Measurements from ENCODE around the gene PDE4D. TPM values are rescaled to one million over a fixed set of nuclear protein-coding genes. Genes with fewer than 3 reads are reported as not detected.

PDE4D gene
- total RNA-seq, 4 donors from 2014 or later = 14.7 to 36.3 (median 24.7) TPM

GRCh38 chr5:58934629-58935097, 958.9 kb downstream of the PDE4D start:
- WGBS, 2 donors = 45 to 47% methylated on average over 3 of the region's 3 CpGs
- TF ChIP-seq POLR2A (IDR thresholded peaks at IDR 0.05) (no peak), CTCF (IDR thresholded peaks at IDR 0.05) (no peak)
- intact Hi-C loops (cut with DNase I) = no loop called here

GRCh38 chr5:58933891-58934628, 959.5 kb downstream of the PDE4D start:
- TF ChIP-seq POLR2A (IDR thresholded peaks at IDR 0.05) (no peak), CTCF (IDR thresholded peaks at IDR 0.05) (no peak)
- DNase-seq = no peak
- intact Hi-C loops (cut with DNase I) = no loop called here
- Histone ChIP-seq H3K4me3 (replicated peaks in 1 of 3) (no peak overlapping the region), H3K27ac (no peak overlapping the region), H3K4me1 (no peaks in the 10 kb centered on the region), H3K27me3 (no peaks in the 10 kb centered on the region), H3K36me3 (no peaks in the 10 kb centered on the region), H3K9me3 (no peaks in the 10 kb centered on the region)
- WGBS, 2 donors = 63 to 74% methylated on average over 6 of the region's 6 CpGs

More at GRCh38 chr5:58934629-58935097, 958.9 kb downstream of the PDE4D start:
- DNase-seq = no peak
- Histone ChIP-seq H3K27me3 (no peaks in the 10 kb centered on the region), H3K9me3 (no peaks in the 10 kb centered on the region), H3K36me3 (no peaks in the 10 kb centered on the region), H3K4me1 (no peaks in the 10 kb centered on the region), H3K4me3 (replicated peaks in 1 of 3) (no peak overlapping the region), H3K27ac (no peak overlapping the region)

GRCh38 chr5:58932057-58932612, 961.4 kb downstream of the PDE4D start:
- no peak for DNase-seq
- Histone ChIP-seq H3K4me3 (replicated peaks in 1 of 3) (no peak overlapping the region), H3K27ac (no peak overlapping the region), H3K36me3 (no peaks in the 10 kb centered on the region), H3K27me3 (no peaks in the 10 kb centered on the region), H3K4me1 (no peaks in the 10 kb centered on the region), H3K9me3 (no peaks in the 10 kb centered on the region)
- 89 to 95% methylated on average over 4 of the region's 4 CpGs for WGBS, 2 donors
- intact Hi-C loops (cut with DNase I) = no loop called here
- TF ChIP-seq CTCF (IDR thresholded peaks at IDR 0.05) (no peak), POLR2A (IDR thresholded peaks at IDR 0.05) (no peak)

GRCh38 chr5:58930520-58930919, 963.0 kb downstream of the PDE4D start:
- 52 to 56% methylated on average over 3 of the region's 3 CpGs for WGBS, 2 donors

More at GRCh38 chr5:58930520-58930919, 963.0 kb downstream of the PDE4D start:
- no peak for DNase-seq
- Histone ChIP-seq H3K9me3 (no peaks in the 10 kb centered on the region), H3K27me3 (no peaks in the 10 kb centered on the region), H3K4me1 (no peaks in the 10 kb centered on the region), H3K4me3 (replicated peaks in 1 of 3) (no peak overlapping the region), H3K36me3 (no peaks in the 10 kb centered on the region), H3K27ac (no peak overlapping the region)
- intact Hi-C loops (cut with DNase I) = no loop called here
- TF ChIP-seq CTCF (IDR thresholded peaks at IDR 0.05) (no peak), POLR2A (IDR thresholded peaks at IDR 0.05) (no peak)
